GM21825 (cell line): ENCODE results near the gene LRFN4.

Source experiments
- ATAC-seq: cut with Tn5 transposase; IDR thresholded peaks from one replicate; pipeline ENCODE4 v1.9.1; 2021; ENCODE audit warnings: mild to moderate bottlenecking, moderate library complexity; ENCODE audit not compliant: unreplicated experiment

The LRFN4 gene

GRCh38 chr11:66869567-66869870 is 12.7 kb downstream of the LRFN4 start:
- no peak for ATAC-seq

DNA sequence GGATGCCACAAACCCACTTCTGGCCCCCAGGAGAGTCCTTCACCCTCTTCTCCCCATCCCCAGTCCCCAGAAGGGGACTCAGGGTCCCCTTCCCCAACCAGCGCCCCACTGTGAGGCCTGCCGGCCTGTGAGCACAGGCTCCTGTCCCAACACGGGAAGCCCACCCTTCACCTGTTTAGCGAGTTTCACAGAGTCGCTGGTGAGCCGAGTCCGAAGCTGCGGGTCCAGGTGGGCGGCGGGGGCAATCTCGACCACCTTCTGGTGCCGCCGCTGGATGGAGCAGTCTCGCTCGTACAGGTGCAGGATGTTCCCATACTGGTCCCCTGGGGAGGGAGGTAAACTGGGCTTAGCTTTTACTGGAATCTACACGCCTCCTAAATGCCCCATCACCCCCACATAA is 13.3 kb downstream of the LRFN4 start:
- no peak for ATAC-seq

- no peak for ATAC-seq
Observed at GRCh38 chr11:66870616-66871520, 14.0 kb downstream of the LRFN4 start.

GRCh38 chr11:66871521-66871901 is 14.6 kb downstream of the LRFN4 start:
- ATAC-seq: no peak

DNA sequence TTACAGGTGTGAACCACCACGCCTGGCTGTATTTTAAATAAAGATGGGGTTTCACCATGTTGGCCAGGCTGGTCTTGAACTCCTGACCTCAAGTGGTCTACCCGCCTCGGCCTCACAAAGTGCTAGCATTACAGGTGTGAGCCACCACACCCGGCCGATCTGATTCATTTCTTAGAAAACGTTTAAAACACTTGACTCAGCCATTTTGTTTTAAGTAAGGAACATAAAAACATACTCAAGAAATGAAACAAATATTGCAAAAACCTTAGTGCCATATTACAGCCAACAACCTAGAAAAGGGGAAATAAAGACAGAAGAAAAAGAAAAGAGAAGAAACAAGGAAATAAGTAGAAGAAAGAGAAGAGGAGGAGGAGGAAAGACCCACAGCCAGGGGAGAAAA is 17.4 kb downstream of the LRFN4 start:
- ATAC-seq: no peak

GRCh38 chr11:66875378-66875777 is 18.5 kb downstream of the LRFN4 start:
- ATAC-seq: no peak

GRCh38 chr11:66877588-66878385 is 20.9 kb downstream of the LRFN4 start:
- no peak for ATAC-seq

- ATAC-seq: no peak
Observed at GRCh38 chr11:66878474-66878873, 21.6 kb downstream of the LRFN4 start.

DNA sequence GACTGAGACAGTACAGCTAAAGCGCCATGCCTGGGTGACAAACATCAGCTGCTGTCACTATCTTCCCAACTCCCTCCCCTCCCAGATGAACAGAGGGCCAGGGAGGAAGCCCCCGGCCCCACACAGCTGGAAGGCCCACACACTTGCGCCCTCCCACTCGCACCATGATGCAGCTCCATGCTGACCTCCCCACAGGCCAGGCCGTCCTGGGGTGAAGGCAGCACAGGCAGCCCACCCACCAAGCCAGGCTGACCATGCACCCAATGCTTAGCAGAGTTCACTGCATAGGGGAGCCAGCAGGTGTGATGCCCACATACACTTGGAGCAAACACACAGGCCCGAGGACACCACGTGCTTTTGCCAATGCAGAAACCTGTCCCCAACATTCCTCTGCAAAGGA is 22.1 kb downstream of the LRFN4 start:
- no peak for ATAC-seq

DNA sequence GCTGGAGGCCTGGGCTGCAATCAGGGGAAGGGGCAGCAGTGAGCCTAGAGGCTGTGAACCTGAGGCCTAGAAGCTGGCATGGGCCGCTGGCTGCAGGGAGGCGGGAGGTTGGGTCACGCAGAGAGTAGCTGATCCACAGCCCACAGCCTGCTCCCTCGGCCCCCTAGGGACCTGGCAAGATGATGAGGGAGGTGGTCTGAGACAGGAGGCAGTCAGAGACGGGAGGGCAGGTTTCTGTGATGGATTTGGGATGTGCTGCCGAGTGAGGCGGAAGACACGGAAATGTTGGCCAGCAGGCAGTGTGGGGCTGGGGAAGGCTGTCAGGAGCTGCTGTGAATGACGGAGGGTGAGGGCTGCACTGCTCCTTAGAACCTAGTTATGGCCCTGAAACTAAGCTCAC is 22.7 kb downstream of the LRFN4 start:
- no peak for ATAC-seq

- no peak for ATAC-seq
Observed at GRCh38 chr11:66879999-66880398, 23.1 kb downstream of the LRFN4 start.

- no peak for ATAC-seq
Observed at GRCh38 chr11:66880496-66881450, 23.9 kb downstream of the LRFN4 start.

GRCh38 chr11:66881451-66881835 is 24.6 kb downstream of the LRFN4 start:
- ATAC-seq: no peak

- no peak for ATAC-seq
Observed at GRCh38 chr11:66881927-66882452, 25.1 kb downstream of the LRFN4 start.

DNA sequence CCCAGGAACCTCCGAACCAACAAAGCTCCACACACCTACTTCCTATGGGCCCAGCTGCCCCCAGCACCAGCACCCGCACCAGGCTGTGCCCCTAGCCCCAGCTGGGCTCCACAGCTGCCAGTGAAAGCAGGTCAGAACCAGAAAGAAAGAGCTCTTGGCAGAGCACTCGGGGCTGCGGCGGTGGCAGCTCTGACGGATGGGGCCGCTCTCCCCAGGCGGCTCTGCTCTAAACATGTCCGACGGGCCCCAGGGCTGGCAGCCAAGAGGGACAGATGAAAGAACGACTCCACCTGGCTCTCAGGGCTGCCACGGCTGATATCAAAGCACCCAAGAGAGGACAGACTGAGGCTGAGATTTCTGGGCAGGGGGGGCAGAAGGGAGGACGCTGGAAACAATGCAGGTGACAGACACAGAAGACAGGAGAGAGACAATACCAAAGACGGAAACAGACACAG is 25.7 kb downstream of the LRFN4 start:
- ATAC-seq: no peak

DNA sequence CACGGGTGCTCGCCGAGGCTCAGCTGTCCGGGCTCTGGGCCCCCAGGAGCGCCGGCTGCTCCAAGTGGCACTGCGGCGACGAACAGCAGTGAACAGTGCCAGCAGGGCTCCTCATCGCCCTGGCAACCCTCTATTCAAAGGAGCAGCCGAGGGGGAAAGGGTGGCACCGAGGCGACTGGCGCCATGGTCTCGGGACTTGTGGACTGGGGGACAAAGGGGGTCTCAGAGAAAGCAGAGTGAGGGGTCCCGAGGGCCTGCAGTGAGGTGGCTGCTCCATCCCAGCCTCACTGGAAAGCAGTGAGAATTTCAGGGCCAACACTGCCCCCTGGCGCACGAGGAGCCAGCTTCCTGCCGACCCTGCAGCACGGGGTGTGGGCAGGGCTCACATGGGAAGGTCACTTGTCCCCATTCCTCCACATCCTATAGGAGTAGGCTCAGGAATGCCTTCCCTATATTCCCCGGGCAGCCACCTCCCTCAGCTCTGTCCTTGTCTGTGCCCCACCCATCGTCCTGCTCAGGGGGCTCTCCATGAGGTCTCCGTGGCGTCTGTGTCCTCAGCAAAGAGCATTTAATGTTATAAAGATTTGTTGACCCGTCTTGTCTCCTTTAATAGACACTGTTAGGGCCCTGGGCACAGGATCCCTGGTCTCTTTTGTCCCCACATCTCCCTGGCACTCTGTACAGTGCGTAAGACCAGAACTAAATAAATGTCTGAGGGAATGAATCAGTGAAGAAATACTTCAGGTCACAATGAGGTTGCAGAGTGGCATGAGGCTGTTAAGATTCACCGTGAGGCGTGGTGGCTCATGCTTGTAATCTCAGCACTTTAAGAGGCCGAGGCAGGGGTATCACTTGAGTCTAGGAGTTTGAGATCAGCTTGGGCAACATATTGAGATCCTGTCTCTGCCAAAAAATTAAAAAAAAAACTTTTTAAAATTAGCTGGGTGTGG is 26.4 kb downstream of the LRFN4 start:
- no peak for ATAC-seq

DNA sequence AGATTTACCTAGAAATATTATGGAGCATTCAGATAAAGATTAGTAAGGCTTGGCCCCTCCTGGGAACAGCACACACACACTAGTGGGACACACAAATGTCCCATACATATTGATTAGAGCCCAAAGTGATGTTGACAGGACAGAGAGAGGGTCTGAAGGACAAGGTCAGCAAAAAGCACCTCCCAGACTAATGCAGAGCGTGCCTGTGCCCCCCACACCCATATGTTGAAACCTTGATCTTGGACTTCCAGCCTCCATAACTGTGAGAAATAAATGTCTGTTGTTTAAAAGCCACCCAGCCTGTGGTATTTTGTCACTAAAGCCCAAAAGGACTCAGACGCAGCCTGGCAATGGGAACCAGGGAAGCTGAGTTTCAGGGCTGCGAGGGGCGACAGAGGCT is 27.6 kb downstream of the LRFN4 start:
- ATAC-seq: no peak

DNA sequence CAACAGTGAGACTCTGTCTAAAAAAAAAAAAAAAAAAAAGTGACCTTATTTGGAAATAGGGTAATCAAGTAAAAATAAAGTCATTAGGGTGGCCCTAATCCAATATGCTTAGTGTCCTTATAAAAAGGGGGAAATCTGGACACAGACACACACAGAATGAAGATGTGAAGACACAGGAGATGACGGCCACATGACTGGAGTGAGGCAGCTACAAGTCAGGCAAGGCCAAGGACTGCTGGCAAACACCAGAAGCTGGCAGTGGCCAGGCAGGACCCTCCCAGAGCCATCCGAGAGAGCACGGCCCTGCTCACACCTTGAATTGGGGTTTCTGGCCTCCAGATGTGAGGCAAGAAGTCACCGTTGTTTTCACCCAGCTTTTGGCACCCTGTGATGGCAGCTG is 28.6 kb downstream of the LRFN4 start:
- no peak for ATAC-seq

- no peak for ATAC-seq
Observed at GRCh38 chr11:66885950-66886440, 29.1 kb downstream of the LRFN4 start.
